Mammary epithelial cell (primary cell): ENCODE data around the gene CAPN2.

Experiments
- CTCF ChIP-seq, 2 donors: IDR thresholded peaks in 1 of 2; conservative IDR thresholded peaks in 1 of 2; 2 replicates each; pipeline ENCODE4 v1.5.1; 2011 to 2012; ENCODE audit warnings: inconsistent platforms in 2 of 2, low read length in 2 of 2, mild to moderate bottlenecking in 2 of 2, control low read depth in 1 of 2, low read depth in 1 of 2; ENCODE audit not compliant: insufficient read depth in 1 of 2; ENCODE audit errors: extremely low read depth in 1 of 2
- EZH2 ChIP-seq: IDR thresholded peaks from 2 replicates; pipeline ENCODE4 v1.6.1; 2012; ENCODE audit warnings: low read length, inconsistent platforms, borderline replicate concordance

GRCh38 chr1:223670458-223671159 is 41.7 kb upstream of the CAPN2 start:
- TF ChIP-seq EZH2 (no peak), CTCF (conservative IDR thresholded peaks at IDR 0.05 in 1 of 2, IDR thresholded peaks at IDR 0.05 in 1 of 2; ENCODE audit: extremely low read depth in 1 of 2, insufficient read depth in 1 of 2, low read depth in 1 of 2, low read length in 2 of 2) (peak; percentile 85 to 86)
